ENCODE data around the gene IKZF2. TPM values are rescaled to one million over a fixed set of nuclear protein-coding genes. Genes with fewer than 3 reads are reported as not detected.

The IKZF2 gene
- total RNA-seq, 1 experiment from 2014 or later = 1.6 TPM

DNA sequence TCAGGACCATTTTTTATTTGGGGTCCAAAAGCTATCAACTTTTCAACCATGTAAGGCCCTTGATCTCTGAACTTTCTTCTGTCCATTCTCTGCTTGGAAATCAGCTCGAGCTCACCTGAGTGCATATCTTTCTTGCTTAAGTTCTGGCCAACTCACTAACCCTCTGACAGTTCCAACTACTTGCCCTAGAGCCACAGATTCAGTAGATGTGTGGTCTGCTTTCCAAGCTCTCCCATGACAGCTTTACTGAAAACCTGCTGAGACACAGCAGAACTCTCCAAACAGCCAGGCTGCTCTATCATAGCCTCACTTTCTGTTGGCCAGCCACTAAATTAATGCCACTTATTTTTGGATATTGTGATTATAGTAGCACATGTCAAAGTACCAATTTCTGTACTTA lies 21.2 kb upstream of the IKZF2 start:
- Histone ChIP-seq H3K4me1 (ENCODE audit: control insufficient read depth in 1 of 2, insufficient read depth in 2 of 2, low read length in 2 of 2) (no peaks in the 10 kb centered on the region), H2AFZ (ENCODE audit: low read depth, low read length, poor library complexity, severe bottlenecking) (no peak overlapping the region), H3K9me2 (ENCODE audit: insufficient read depth) (no peaks in the 10 kb centered on the region), H3K4me2 (ENCODE audit: low read length) (no peak overlapping the region), H3K79me2 (ENCODE audit: insufficient read depth, low read length) (no peaks in the 10 kb centered on the region), H4K20me1 (ENCODE audit: insufficient read depth) (no peaks in the 10 kb centered on the region), H3K27ac (ENCODE audit: low read depth, low read length) (no peak overlapping the region), H3K9ac (ENCODE audit: low read length) (no peak overlapping the region), H3K9me3 (ENCODE audit: control insufficient read depth in 1 of 2, insufficient read depth in 1 of 2, low read depth in 1 of 2, low read length in 2 of 2) (no peaks in the 10 kb centered on the region), H3K4me3 (replicated peaks in 1 of 2; ENCODE audit: low read depth in 1 of 2, low read length in 2 of 2) (no peak overlapping the region), H3K27me3 (ENCODE audit: insufficient read depth, low read length) (no peaks in the 10 kb centered on the region), H3K36me3 (ENCODE audit: control insufficient read depth in 1 of 2, insufficient read depth in 2 of 2, low read length in 2 of 2) (no peaks in the 10 kb centered on the region)
- intact Hi-C loops (cut with micrococcal nuclease) = no loop called here
- ChIA-PET CTCF (no interaction called here), RAD21 (ENCODE audit: low non-redundant PET in 1 of 2, low total read pairs in 2 of 2, uncharacterized antibody in 2 of 2, unreplicated experiment in 2 of 2) (no interaction called here), POLR2A (no interaction called here)
- DNase-seq (ENCODE audit: low read depth, low spot score) (no peak), ATAC-seq (no peak)
- no peak for TF ChIP-seq TCF7L2 (IDR thresholded peaks at IDR 0.05; ENCODE audit: borderline replicate concordance, extremely low read depth, insufficient read depth, insufficient read length)
- no peak for TF ChIP-seq FOSL1 (IDR thresholded peaks at IDR 0.05; ENCODE audit: low read depth)
- TF ChIP-seq, protein P1, sequence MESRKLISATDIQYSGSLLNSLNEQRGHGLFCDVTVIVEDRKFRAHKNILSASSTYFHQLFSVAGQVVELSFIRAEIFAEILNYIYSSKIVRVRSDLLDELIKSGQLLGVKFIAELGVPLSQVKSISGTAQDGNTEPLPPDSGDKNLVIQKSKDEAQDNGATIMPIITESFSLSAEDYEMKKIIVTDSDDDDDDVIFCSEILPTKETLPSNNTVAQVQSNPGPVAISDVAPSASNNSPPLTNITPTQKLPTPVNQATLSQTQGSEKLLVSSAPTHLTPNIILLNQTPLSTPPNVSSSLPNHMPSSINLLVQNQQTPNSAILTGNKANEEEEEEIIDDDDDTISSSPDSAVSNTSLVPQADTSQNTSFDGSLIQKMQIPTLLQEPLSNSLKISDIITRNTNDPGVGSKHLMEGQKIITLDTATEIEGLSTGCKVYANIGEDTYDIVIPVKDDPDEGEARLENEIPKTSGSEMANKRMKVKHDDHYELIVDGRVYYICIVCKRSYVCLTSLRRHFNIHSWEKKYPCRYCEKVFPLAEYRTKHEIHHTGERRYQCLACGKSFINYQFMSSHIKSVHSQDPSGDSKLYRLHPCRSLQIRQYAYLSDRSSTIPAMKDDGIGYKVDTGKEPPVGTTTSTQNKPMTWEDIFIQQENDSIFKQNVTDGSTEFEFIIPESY (IDR thresholded peaks at IDR 0.05; ENCODE audit: extremely low read depth, insufficient replicate concordance, low read length) = no peak
- TF ChIP-seq ZNF274 (IDR thresholded peaks at IDR 0.05; ENCODE audit: low read depth, low read length) = no peak
- TF ChIP-seq, protein P2, sequence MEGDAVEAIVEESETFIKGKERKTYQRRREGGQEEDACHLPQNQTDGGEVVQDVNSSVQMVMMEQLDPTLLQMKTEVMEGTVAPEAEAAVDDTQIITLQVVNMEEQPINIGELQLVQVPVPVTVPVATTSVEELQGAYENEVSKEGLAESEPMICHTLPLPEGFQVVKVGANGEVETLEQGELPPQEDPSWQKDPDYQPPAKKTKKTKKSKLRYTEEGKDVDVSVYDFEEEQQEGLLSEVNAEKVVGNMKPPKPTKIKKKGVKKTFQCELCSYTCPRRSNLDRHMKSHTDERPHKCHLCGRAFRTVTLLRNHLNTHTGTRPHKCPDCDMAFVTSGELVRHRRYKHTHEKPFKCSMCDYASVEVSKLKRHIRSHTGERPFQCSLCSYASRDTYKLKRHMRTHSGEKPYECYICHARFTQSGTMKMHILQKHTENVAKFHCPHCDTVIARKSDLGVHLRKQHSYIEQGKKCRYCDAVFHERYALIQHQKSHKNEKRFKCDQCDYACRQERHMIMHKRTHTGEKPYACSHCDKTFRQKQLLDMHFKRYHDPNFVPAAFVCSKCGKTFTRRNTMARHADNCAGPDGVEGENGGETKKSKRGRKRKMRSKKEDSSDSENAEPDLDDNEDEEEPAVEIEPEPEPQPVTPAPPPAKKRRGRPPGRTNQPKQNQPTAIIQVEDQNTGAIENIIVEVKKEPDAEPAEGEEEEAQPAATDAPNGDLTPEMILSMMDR (IDR thresholded peaks at IDR 0.05 in 2 of 3, conservative IDR thresholded peaks at IDR 0.05 in 1 of 3; ENCODE audit: borderline replicate concordance in 1 of 3, insufficient read depth in 1 of 3, low read depth in 2 of 3, low read length in 2 of 3) = no peak
- TF ChIP-seq CEBPB (IDR thresholded peaks at IDR 0.05; ENCODE audit: low read depth) = no peak
- no peak for TF ChIP-seq SP1 (IDR thresholded peaks at IDR 0.05; ENCODE audit: low read depth)
- BruUV-seq (replicated peaks) = no TSS peak
